Astrocyte (in vitro differentiated cells and primary cell): ENCODE results near the gene STOML1. TPM values are rescaled to one million over a fixed set of nuclear protein-coding genes. Genes with fewer than 3 reads are reported as not detected.
A peak's percentile ranks its signal among the peaks of the same experiment; 100 is the strongest.
"Not testable (repeated sequence)": the region's sequence is repeated elsewhere in the genome, so short reads cannot be mapped to it uniquely, and the experiment has no call there.

Experiments used
- DNase-seq: peaks from one replicate; pipeline ENCODE4 v3.0.0-alpha.2; 2010; ENCODE audit warnings: low read depth
- FAIRE-seq: peaks from 2 replicates; lab custom pipeline; 2011; peaks lifted over from hg19 to GRCh38; lab: Jason Lieb, UNC
- H2AFZ ChIP-seq: 2 replicates; pipeline ENCODE4 v1.6.0; 2012; ENCODE audit warnings: low read depth, low read length, inconsistent platforms
- H3K27ac ChIP-seq: 2 replicates; pipeline ENCODE4 v1.5.1; 2011; ENCODE audit warnings: low read depth, low read length, inconsistent platforms
- H3K27me3 ChIP-seq: 2 replicates; pipeline ENCODE4 v1.6.0; 2011; ENCODE audit warnings: low read length, inconsistent platforms; ENCODE audit not compliant: insufficient read depth
- H3K36me3 ChIP-seq: 2 replicates; pipeline ENCODE4 v1.5.1; 2011; ENCODE audit warnings: low read length, inconsistent platforms; ENCODE audit not compliant: insufficient read depth
- H3K4me1 ChIP-seq: 2 replicates; pipeline ENCODE4 v1.5.1; 2011; ENCODE audit warnings: low read length, inconsistent platforms; ENCODE audit not compliant: insufficient read depth
- H3K4me2 ChIP-seq: 2 replicates; pipeline ENCODE4 v1.6.0; 2012; ENCODE audit warnings: low read length, inconsistent platforms
- H3K4me3 ChIP-seq: 2 replicates; pipeline ENCODE4 v1.5.1; 2011; ENCODE audit warnings: low read depth, mild to moderate bottlenecking, low read length, inconsistent platforms; ENCODE audit not compliant: insufficient read depth
- H3K79me2 ChIP-seq: 2 replicates; pipeline ENCODE4 v1.6.0; 2012; ENCODE audit warnings: mild to moderate bottlenecking, low read length, inconsistent platforms; ENCODE audit not compliant: insufficient read depth
- H3K9ac ChIP-seq: 2 replicates; pipeline ENCODE4 v1.6.0; 2012; ENCODE audit warnings: mild to moderate bottlenecking, low read length, inconsistent platforms
- H3K9me3 ChIP-seq: 2 replicates; pipeline ENCODE4 v1.5.1; 2012; ENCODE audit warnings: low read depth, mild to moderate bottlenecking, low read length, inconsistent platforms; ENCODE audit not compliant: insufficient read depth
- H4K20me1 ChIP-seq: 2 replicates; pipeline ENCODE4 v1.6.0; 2012; ENCODE audit warnings: low read length, inconsistent platforms; ENCODE audit not compliant: insufficient read depth
- H3K27ac Mint-ChIP-seq: one replicate; pipeline ENCODE4 v1.8.0; 2021; ENCODE audit warnings: mild to moderate bottlenecking, mixed read lengths; ENCODE audit not compliant: unreplicated experiment
- H3K27me3 Mint-ChIP-seq: one replicate; pipeline ENCODE4 v1.8.0; 2021; ENCODE audit warnings: low read depth, mixed read lengths; ENCODE audit not compliant: unreplicated experiment
- H3K36me3 Mint-ChIP-seq: one replicate; pipeline ENCODE4 v1.8.0; 2021; ENCODE audit warnings: low read depth, mixed read lengths; ENCODE audit not compliant: unreplicated experiment
- H3K4me1 Mint-ChIP-seq: one replicate; pipeline ENCODE4 v1.8.0; 2021; ENCODE audit warnings: low read depth, mixed read lengths; ENCODE audit not compliant: unreplicated experiment
- H3K4me3 Mint-ChIP-seq: one replicate; pipeline ENCODE4 v1.8.0; 2021; ENCODE audit warnings: mild to moderate bottlenecking, moderate library complexity, mixed read lengths; ENCODE audit not compliant: unreplicated experiment
- H3K9me3 Mint-ChIP-seq: one replicate; pipeline ENCODE4 v1.8.0; 2021; ENCODE audit warnings: mild to moderate bottlenecking, mixed read lengths; ENCODE audit not compliant: unreplicated experiment
- CTCF ChIP-seq: IDR thresholded peaks from 2 replicates; pipeline ENCODE4 v1.5.1; 2011; ENCODE audit warnings: low read depth, mild to moderate bottlenecking, inconsistent platforms, low read length, moderate library complexity; ENCODE audit not compliant: insufficient read depth
- EZH2 ChIP-seq: IDR thresholded peaks from 2 replicates; pipeline ENCODE4 v1.6.1; 2012; ENCODE audit warnings: mild to moderate bottlenecking, low read length, inconsistent platforms; ENCODE audit not compliant: insufficient read depth
- total RNA-seq: library from RNA; stranded (reverse); gene quantifications from 2 replicates; pipeline ENCODE4 v1.2.1, GENCODE V29; 2021

STOML1 gene
- total RNA-seq, 1 donor from 2014 or later, result 12.4 TPM

GRCh38 chr15:73962433-73962832 lies 29.7 kb downstream of the STOML1 start:
- no peak for DNase-seq
- no peaks in the 10 kb centered on the region for H3K36me3 ChIP-seq
- H3K9me3 ChIP-seq, result no peaks in the 10 kb centered on the region
- H3K27ac ChIP-seq, result no peak overlapping the region
- H3K4me1 Mint-ChIP-seq, result peaks cover 33% of the 10 kb centered on the region
- no peak overlapping the region for H3K27ac Mint-ChIP-seq
- H4K20me1 ChIP-seq, result no peaks in the 10 kb centered on the region
- H3K27me3 Mint-ChIP-seq, result peaks cover 2% of the 10 kb centered on the region
- no peak for FAIRE-seq
- no peaks in the 10 kb centered on the region for H3K36me3 Mint-ChIP-seq
- no peaks in the 10 kb centered on the region for H3K27me3 ChIP-seq
- no peaks in the 10 kb centered on the region for H3K79me2 ChIP-seq
- H3K4me2 ChIP-seq, result no peak overlapping the region
- peaks cover 25% of the 10 kb centered on the region for H3K4me1 ChIP-seq
- TF ChIP-seq CTCF (no peak), EZH2 (no peak)
- no peaks in the 10 kb centered on the region for H3K9me3 Mint-ChIP-seq
- H2AFZ ChIP-seq, result no peak overlapping the region
- H3K9ac ChIP-seq, result no peak overlapping the region
- no peak overlapping the region for H3K4me3 ChIP-seq
- H3K4me3 Mint-ChIP-seq, result no peak overlapping the region

- peaks cover 41% of the 10 kb centered on the region for H3K4me1 Mint-ChIP-seq
- not testable (repeated sequence) for H4K20me1 ChIP-seq, H3K4me2 ChIP-seq, H3K36me3 ChIP-seq, H3K9me3 ChIP-seq, FAIRE-seq, H2AFZ ChIP-seq, H3K4me3 ChIP-seq, DNase-seq, H3K9me3 Mint-ChIP-seq, H3K27me3 Mint-ChIP-seq, H3K79me2 ChIP-seq, H3K27ac ChIP-seq, H3K36me3 Mint-ChIP-seq, H3K27me3 ChIP-seq, H3K9ac ChIP-seq
- peak overlapping the region; percentile 21 for H3K4me3 Mint-ChIP-seq
- peak overlapping the region; percentile 64 for H3K27ac Mint-ChIP-seq
- H3K4me1 ChIP-seq, result peaks cover 37% of the 10 kb centered on the region
Measured at GRCh38 chr15:73960472-73961070, 31.5 kb downstream of the STOML1 start.

GRCh38 chr15:73959801-73960200 lies 32.3 kb downstream of the STOML1 start:
- Histone ChIP-seq H3K79me2 (no peaks in the 10 kb centered on the region), H2AFZ (no peak overlapping the region), H3K4me1 (peaks cover 33% of the 10 kb centered on the region), H3K4me2 (no peak overlapping the region), H3K27ac (no peak overlapping the region), H3K9ac (no peak overlapping the region), H3K9me3 (no peaks in the 10 kb centered on the region), H3K36me3 (no peaks in the 10 kb centered on the region), H4K20me1 (no peaks in the 10 kb centered on the region), H3K27me3 (no peaks in the 10 kb centered on the region), H3K4me3 (no peak overlapping the region)
- Mint-ChIP-seq H3K27me3 (peaks cover 4% of the 10 kb centered on the region), H3K4me1 (peaks cover 34% of the 10 kb centered on the region), H3K36me3 (no peaks in the 10 kb centered on the region), H3K9me3 (no peaks in the 10 kb centered on the region), H3K4me3 (no peak overlapping the region), H3K27ac (no peak overlapping the region)
- TF ChIP-seq CTCF, result no peak
- no peak for TF ChIP-seq EZH2
- DNase-seq (no peak), FAIRE-seq (no peak)
